IMR-90 (cell line): Measurements from ENCODE around the gene NDOR1.

Source experiments
- BHLHE40 ChIP-seq: fragments of 150-350 bp; IDR thresholded peaks from 2 replicates; pipeline ENCODE4 v1.6.1; 2016; ENCODE audit warnings: mild to moderate bottlenecking, low read depth, low read length
- CEBPB ChIP-seq: IDR thresholded peaks from 2 replicates; pipeline ENCODE4 v1.6.1; 2012; ENCODE audit warnings: low read depth, low read length, improper control_type of control experiment
- FOS ChIP-seq: fragments of 150-350 bp; IDR thresholded peaks from 2 replicates; pipeline ENCODE4 v1.6.1; 2016; ENCODE audit warnings: low read depth, low read length
- MAZ ChIP-seq: IDR thresholded peaks from 2 replicates; pipeline ENCODE4 v1.6.1; 2012; ENCODE audit warnings: low read depth, mild to moderate bottlenecking, low read length, improper control_type of control experiment, moderate library complexity, borderline replicate concordance
- MXI1 ChIP-seq: IDR thresholded peaks from 2 replicates; pipeline ENCODE4 v1.6.1; 2012; ENCODE audit warnings: low read depth, mild to moderate bottlenecking, low read length, moderate library complexity, borderline replicate concordance
- POLR2A ChIP-seq: IDR thresholded peaks from 2 replicates; pipeline ENCODE4 v1.6.1; 2012; ENCODE audit warnings: mild to moderate bottlenecking, low read depth, low read length
- RCOR1 ChIP-seq: IDR thresholded peaks from 2 replicates; pipeline ENCODE4 v1.6.1; 2012; ENCODE audit warnings: mild to moderate bottlenecking, low read length, improper control_type of control experiment; ENCODE audit not compliant: insufficient replicate concordance
- RFX5 ChIP-seq: IDR thresholded peaks from 2 replicates; pipeline ENCODE4 v1.8.0; 2012; ENCODE audit warnings: low read depth, mild to moderate bottlenecking, low read length, moderate library complexity
- SMC3 ChIP-seq: fragments of 150-350 bp; IDR thresholded peaks from 2 replicates; pipeline ENCODE4 v1.6.1; 2016; ENCODE audit warnings: low read depth, mild to moderate bottlenecking, antibody characterized with exemption, low read length, moderate library complexity
- TF ChIP-seq, protein P1 (sequence below): conservative IDR thresholded peaks from 2 replicates; pipeline ENCODE4 v1.5.1; 2012; ENCODE audit warnings: mild to moderate bottlenecking, low read depth, low read length, improper control_type of control experiment
- TF ChIP-seq, protein P2 (sequence below): fragments of 150-350 bp; IDR thresholded peaks from 2 replicates; pipeline ENCODE4 v1.6.1; 2017; ENCODE audit warnings: mild to moderate bottlenecking, antibody characterized with exemption, low read length, low read depth
- TF ChIP-seq, protein P3 (sequence below): fragments of 150-350 bp; IDR thresholded peaks from 2 replicates; pipeline ENCODE4 v1.6.1; 2016; ENCODE audit warnings: low read depth, mild to moderate bottlenecking, low read length, moderate library complexity, borderline replicate concordance

DNA sequence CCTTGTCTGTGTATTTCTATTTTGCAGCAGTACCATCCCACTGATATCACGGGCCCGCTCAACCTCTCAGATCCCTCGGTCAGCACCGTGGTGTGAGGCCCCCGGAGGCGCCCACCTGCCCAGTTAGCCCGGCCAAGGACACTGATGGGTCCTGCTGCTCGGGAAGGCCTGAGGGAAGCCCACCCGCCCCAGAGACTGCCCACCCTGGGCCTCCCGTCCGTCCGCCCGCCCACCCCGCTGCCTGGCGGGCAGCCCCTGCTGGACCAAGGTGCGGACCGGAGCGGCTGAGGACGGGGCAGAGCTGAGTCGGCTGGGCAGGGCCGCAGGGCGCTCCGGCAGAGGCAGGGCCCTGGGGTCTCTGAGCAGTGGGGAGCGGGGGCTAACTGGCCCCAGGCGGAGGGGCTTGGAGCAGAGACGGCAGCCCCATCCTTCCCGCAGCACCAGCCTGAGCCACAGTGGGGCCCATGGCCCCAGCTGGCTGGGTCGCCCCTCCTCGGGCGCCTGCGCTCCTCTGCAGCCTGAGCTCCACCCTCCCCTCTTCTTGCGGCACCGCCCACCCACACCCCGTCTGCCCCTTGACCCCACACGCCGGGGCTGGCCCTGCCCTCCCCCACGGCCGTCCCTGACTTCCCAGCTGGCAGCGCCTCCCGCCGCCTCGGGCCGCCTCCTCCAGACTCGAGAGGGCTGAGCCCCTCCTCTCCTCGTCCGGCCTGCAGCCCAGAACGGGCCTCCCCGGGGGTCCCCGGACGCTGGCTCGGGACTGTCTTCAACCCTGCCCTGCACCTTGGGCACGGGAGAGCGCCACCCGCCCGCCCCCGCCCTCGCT is 37.5 kb upstream of the NDOR1 start:
- TF ChIP-seq, protein P1, sequence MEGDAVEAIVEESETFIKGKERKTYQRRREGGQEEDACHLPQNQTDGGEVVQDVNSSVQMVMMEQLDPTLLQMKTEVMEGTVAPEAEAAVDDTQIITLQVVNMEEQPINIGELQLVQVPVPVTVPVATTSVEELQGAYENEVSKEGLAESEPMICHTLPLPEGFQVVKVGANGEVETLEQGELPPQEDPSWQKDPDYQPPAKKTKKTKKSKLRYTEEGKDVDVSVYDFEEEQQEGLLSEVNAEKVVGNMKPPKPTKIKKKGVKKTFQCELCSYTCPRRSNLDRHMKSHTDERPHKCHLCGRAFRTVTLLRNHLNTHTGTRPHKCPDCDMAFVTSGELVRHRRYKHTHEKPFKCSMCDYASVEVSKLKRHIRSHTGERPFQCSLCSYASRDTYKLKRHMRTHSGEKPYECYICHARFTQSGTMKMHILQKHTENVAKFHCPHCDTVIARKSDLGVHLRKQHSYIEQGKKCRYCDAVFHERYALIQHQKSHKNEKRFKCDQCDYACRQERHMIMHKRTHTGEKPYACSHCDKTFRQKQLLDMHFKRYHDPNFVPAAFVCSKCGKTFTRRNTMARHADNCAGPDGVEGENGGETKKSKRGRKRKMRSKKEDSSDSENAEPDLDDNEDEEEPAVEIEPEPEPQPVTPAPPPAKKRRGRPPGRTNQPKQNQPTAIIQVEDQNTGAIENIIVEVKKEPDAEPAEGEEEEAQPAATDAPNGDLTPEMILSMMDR, result no peak
- TF ChIP-seq POLR2A, result no peak
- TF ChIP-seq FOS, result no peak
- no peak for TF ChIP-seq MXI1
- no peak for TF ChIP-seq MAZ
- TF ChIP-seq RFX5, result no peak
- TF ChIP-seq SMC3, result no peak
- TF ChIP-seq BHLHE40, result no peak
- no peak for TF ChIP-seq CEBPB
- no peak for TF ChIP-seq RCOR1
- TF ChIP-seq, protein P2, sequence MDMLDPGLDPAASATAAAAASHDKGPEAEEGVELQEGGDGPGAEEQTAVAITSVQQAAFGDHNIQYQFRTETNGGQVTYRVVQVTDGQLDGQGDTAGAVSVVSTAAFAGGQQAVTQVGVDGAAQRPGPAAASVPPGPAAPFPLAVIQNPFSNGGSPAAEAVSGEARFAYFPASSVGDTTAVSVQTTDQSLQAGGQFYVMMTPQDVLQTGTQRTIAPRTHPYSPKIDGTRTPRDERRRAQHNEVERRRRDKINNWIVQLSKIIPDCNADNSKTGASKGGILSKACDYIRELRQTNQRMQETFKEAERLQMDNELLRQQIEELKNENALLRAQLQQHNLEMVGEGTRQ, result no peak
- TF ChIP-seq, protein P3, sequence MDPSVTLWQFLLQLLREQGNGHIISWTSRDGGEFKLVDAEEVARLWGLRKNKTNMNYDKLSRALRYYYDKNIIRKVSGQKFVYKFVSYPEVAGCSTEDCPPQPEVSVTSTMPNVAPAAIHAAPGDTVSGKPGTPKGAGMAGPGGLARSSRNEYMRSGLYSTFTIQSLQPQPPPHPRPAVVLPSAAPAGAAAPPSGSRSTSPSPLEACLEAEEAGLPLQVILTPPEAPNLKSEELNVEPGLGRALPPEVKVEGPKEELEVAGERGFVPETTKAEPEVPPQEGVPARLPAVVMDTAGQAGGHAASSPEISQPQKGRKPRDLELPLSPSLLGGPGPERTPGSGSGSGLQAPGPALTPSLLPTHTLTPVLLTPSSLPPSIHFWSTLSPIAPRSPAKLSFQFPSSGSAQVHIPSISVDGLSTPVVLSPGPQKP, result no peak
